Thoracic aorta (tissue), 2 donors: ENCODE results near the gene CMIP. TPM values are rescaled to one million over a fixed set of nuclear protein-coding genes. Genes with fewer than 3 reads are reported as not detected.

Experiments used
- ATAC-seq: fragments of 150-250 bp; one replicate; pipeline ENCODE4 v1.8.0; 2017; ENCODE audit warnings: low read depth; ENCODE audit not compliant: insufficient number of reproducible peaks, low FRiP score
- DNase-seq: peaks from one replicate; pipeline ENCODE4 v3.0.0-alpha.2; 2020; ENCODE audit warnings: low spot score
- H3K27ac ChIP-seq, 2 donors: fragments of 200-600 bp; sonication (generic); 1 replicate in 1 of 2; 2 replicates in 1 of 2; pipeline ENCODE4 v1.5.1; 2016; ENCODE audit warnings: mild to moderate bottlenecking in 2 of 2, moderate library complexity in 2 of 2
- H3K27me3 ChIP-seq: fragments of 200-600 bp; sonication (generic); replicated peaks from 2 replicates; pipeline ENCODE4 v1.6.0; 2016; ENCODE audit warnings: mild to moderate bottlenecking; ENCODE audit not compliant: insufficient read depth
- H3K36me3 ChIP-seq: fragments of 200-600 bp; sonication (generic); one replicate; pipeline ENCODE4 v1.5.1; 2016
- H3K4me1 ChIP-seq, 2 donors: fragments of 200-600 bp; sonication (generic); 1 replicate in 1 of 2; 2 replicates in 1 of 2; pipeline versions ENCODE4 v1.5.1 to v1.6.0; 2016; ENCODE audit warnings: low read depth in 2 of 2, mild to moderate bottlenecking in 1 of 2; ENCODE audit not compliant: control insufficient read depth in 1 of 2
- H3K4me3 ChIP-seq: fragments of 200-600 bp; sonication (generic); 2 replicates; pipeline ENCODE4 v1.5.1; 2016; ENCODE audit warnings: mild to moderate bottlenecking
- H3K9me3 ChIP-seq: fragments of 200-600 bp; sonication (generic); 2 replicates; pipeline ENCODE4 v1.5.1; 2016
- total RNA-seq, 2 donors: library from RNA; depleted of rRNA; stranded (reverse); fragments of >200 nt; gene quantifications; one replicate each; pipeline versions ENCODE4 v1.1.0 to v1.2.3, GENCODE V29; 2016
- TF ChIP-seq, protein P1 (sequence below): fragments of 200-600 bp; sonication (generic); IDR thresholded peaks from one replicate; pipeline ENCODE4 v1.5.1; 2019; ENCODE audit warnings: antibody characterized with exemption

CMIP gene
- total RNA-seq, 2 donors from 2014 or later = 20.8 to 46.8 TPM

DNA sequence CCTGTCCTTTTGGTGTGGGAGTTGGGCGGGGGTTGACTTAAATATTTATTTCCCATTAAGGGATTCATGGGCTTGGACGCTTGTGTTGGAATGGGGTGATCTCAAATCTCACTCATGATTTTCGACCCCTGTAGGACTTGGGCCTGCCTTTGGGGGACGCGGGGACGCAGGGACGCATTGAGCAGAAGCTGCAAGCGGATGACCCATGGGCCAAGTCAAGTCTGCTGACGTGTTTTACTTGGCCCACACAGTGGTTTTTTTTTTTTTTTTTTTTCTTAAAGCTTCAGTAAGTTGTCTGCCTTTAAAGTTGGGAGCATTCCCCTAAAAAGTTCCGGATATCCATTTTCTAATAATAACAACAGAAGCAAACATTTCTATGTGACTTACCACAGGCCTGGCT, 28.9 kb downstream of the CMIP start:
- no peaks in the 10 kb centered on the region for H3K36me3 ChIP-seq
- peak; percentile 31 for ATAC-seq
- peaks cover 7 to 14% of the 10 kb centered on the region in 2 donors for H3K4me1 ChIP-seq

DNA sequence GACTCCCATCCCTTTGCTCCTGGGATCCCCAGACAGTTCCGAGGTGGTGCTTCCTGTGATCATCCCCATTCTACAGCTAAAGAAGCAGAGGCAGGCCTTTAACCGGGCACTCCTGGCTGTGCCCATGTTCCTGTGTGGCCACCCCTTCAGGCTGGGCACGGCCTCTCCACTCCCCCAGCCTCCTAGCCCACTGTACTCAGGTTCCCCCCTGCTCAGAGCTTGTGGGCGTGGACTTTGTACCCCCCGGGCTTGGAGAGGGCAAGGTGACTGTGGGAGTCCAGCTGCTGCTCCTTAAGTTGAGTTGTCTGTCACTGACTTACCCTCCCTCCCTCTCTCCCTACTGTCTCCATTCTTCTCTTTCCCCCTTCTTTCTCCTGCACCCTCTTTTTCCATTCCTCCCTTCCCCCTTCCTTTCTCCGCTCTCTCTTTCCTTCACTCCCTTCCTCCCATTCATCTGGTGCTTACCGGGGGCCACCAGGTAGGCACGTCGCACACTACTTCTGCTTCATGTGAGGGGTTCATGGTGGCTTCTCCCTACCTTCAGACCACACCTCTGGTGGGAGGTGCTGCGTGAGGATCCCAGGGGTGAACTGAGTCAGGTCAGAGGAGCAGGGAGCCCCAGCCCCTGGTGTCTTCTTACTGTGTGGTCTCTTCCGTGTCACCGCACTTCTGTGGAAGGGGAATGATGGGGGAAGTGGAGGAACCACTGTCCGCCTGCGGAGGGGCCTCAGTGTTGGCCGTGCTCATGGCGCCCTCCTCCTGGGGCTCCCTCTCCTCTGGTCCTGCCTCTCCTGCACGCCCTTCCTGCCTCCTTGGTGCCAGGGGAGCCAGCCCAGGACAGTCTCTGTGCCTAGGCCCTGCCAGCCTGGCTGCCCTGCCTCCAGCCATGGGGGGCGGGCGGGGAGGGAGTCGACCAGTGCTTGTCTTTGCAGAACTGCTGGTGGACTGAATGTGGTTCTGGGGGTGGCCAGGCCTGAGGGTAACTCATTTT, 29.7 kb downstream of the CMIP start:
- ATAC-seq (no peak), DNase-seq (no peak)
- Histone ChIP-seq H3K27ac (no peak overlapping the region), H3K36me3 (no peaks in the 10 kb centered on the region), H3K4me3 (no peak overlapping the region), H3K4me1 (peaks cover 7 to 14% of the 10 kb centered on the region in 2 donors), H3K9me3 (no peaks in the 10 kb centered on the region), H3K27me3 (no peaks in the 10 kb centered on the region)
- TF ChIP-seq, protein P1, sequence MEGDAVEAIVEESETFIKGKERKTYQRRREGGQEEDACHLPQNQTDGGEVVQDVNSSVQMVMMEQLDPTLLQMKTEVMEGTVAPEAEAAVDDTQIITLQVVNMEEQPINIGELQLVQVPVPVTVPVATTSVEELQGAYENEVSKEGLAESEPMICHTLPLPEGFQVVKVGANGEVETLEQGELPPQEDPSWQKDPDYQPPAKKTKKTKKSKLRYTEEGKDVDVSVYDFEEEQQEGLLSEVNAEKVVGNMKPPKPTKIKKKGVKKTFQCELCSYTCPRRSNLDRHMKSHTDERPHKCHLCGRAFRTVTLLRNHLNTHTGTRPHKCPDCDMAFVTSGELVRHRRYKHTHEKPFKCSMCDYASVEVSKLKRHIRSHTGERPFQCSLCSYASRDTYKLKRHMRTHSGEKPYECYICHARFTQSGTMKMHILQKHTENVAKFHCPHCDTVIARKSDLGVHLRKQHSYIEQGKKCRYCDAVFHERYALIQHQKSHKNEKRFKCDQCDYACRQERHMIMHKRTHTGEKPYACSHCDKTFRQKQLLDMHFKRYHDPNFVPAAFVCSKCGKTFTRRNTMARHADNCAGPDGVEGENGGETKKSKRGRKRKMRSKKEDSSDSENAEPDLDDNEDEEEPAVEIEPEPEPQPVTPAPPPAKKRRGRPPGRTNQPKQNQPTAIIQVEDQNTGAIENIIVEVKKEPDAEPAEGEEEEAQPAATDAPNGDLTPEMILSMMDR = no peak

More for the DNA sequence above, 28.9 kb downstream of the CMIP start:
- DNase-seq = no peak
- no peak overlapping the region for H3K4me3 ChIP-seq
- no peaks in the 10 kb centered on the region for H3K27me3 ChIP-seq
- TF ChIP-seq, protein P1 = no peak
- H3K9me3 ChIP-seq = no peaks in the 10 kb centered on the region
- no peak overlapping the region for H3K27ac ChIP-seq

DNA sequence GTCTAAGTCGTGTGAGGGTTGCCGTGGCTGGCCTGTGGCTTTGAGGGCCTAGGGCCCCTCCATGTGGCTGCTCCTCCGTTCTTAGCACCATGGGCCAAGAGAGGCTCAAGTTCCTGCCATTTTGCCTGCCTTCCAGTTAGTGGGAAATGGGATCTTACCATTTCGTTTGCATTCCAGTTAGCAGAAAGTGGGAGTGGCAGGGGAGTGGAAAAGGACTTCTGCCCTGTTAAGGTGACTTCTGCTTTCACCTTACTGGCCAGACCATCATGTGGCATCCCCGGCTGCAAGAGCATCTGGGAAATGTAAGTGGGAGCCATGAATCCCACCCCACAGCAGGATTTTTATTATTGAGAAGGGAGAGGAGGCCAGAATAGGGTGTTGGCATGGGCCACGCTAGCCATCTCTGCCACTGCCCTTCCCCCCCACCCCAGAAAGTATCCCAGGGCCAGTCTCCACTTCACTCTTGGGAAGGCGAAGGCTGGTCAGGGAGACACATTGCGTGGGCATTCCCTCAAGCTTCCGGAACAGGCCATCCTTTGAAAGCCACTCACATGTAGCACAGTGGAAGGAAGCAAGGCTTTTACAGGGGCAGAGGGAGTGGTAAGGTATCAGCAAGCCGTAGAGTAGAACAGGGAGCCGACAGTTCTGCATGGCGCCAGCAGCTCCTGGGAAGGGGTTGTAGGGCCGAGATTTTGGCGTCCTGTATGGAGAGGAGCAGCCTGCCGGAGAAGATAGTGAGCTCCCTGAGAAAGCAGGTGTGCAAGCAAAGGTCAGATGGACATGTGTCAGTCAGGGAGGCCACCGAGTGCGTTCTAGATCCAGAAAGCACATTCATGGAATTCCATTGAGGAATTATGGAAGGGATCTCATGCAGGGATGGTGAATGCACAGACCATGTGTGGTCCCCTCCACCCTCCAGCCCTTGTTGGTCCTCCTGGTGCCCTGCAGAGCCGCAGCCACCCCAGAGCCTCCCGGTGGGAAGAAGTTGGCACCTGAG, 33.4 kb downstream of the CMIP start:
- no peak overlapping the region for H3K27ac ChIP-seq
- TF ChIP-seq, protein P1 = no peak
- H3K36me3 ChIP-seq = no peaks in the 10 kb centered on the region
- DNase-seq = no peak
- H3K27me3 ChIP-seq = no peaks in the 10 kb centered on the region
- H3K4me1 ChIP-seq = peaks cover 8 to 12% of the 10 kb centered on the region in 2 donors
- ATAC-seq = no peak
- no peaks in the 10 kb centered on the region for H3K9me3 ChIP-seq
- no peak overlapping the region for H3K4me3 ChIP-seq

DNA sequence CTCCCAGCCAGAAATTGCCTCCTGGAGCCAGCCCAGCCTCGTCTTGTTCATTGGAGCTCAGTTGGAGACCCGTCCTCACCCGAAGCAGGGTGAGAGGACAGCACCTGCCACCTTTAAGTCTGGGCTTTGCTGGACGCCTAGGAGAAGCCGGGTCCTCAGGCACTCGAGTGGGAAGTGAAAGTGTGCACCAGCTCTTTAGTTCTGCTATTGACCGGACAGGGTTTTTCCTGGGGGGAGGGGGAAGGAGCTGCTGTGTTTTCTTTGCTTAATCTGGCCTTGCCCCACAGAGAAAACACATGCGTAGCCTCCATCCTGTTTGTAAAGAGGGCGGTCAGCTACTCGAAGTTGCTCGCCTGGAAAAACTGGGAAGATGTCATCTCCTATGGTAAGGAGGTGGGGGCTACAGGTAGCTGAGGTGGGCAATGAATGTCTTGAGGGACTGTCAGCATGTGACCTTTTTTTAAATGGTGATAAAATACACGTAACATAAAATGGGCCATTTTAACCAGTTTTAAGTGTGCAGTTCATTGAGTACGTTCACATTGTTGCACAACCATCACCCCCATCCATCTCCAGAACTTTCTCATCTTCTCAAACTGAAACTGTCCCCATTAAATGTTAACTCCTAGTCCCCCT, 34.4 kb downstream of the CMIP start:
- Histone ChIP-seq H3K9me3 (no peaks in the 10 kb centered on the region), H3K27me3 (no peaks in the 10 kb centered on the region), H3K27ac (no peak overlapping the region), H3K36me3 (no peaks in the 10 kb centered on the region), H3K4me3 (no peak overlapping the region), H3K4me1 (peaks cover 4 to 6% of the 10 kb centered on the region in 2 donors)
- TF ChIP-seq, protein P1 = no peak
- ATAC-seq (no peak), DNase-seq (no peak)
